H1 (cell line): ENCODE measurements around the gene TREM1. TPM values are rescaled to one million over a fixed set of nuclear protein-coding genes. Genes with fewer than 3 reads are reported as not detected.

Experiments
- CTCF ChIA-PET: fragments of 300-600 bp; sonication (Branson Sonifier 250); formaldehyde crosslinking; loops from one replicate; lab custom pipeline; 2021; ENCODE audit not compliant: partially characterized antibody; lab: Charles Lee
- POLR2A ChIA-PET: fragments of 300-600 bp; sonication (Branson Sonifier 250); formaldehyde crosslinking; loops from one replicate; lab custom pipeline; 2021; ENCODE audit warnings: inconsistent platforms; ENCODE audit not compliant: partially characterized antibody; lab: Charles Lee
- DNase-seq, 2 experiments: peaks; one replicate each; pipeline versions ENCODE4 v3.0.0 to v3.0.0-alpha.2; 2010 to 2022; ENCODE audit warnings: low spot score in 2 of 2, low read depth in 1 of 2, mixed read lengths in 1 of 2
- FAIRE-seq: peaks from 2 replicates; lab custom pipeline; 2011; peaks lifted over from hg19 to GRCh38; lab: Jason Lieb, UNC
- H2AFZ ChIP-seq: 2 replicates; pipeline ENCODE4 v1.8.1; 2012; ENCODE audit warnings: low read length, inconsistent platforms
- H2AK5ac ChIP-seq: 2 replicates; pipeline ENCODE4 v1.6.1; 2013; ENCODE audit warnings: low read depth, low read length
- H2BK120ac ChIP-seq: replicated peaks from 2 replicates; pipeline ENCODE3; 2013; ENCODE audit warnings: low read depth, low read length, inconsistent platforms
- H2BK12ac ChIP-seq: 2 replicates; pipeline ENCODE4 v1.6.1; 2013; ENCODE audit warnings: low read depth, low read length
- H2BK15ac ChIP-seq: 2 replicates; pipeline ENCODE4 v1.6.1; 2013; ENCODE audit warnings: low read length
- H2BK20ac ChIP-seq: 2 replicates; pipeline ENCODE4 v1.6.1; 2013; ENCODE audit warnings: low read length
- H2BK5ac ChIP-seq: 2 replicates; pipeline ENCODE4 v1.6.1; 2013; ENCODE audit warnings: low read depth, low read length
- H3K14ac ChIP-seq: 2 replicates; pipeline ENCODE4 v1.6.1; 2013; ENCODE audit warnings: inconsistent platforms; ENCODE audit not compliant: insufficient read length
- H3K18ac ChIP-seq: 2 replicates; pipeline ENCODE4 v1.6.1; 2013; ENCODE audit warnings: low read length; ENCODE audit errors: extremely low read depth
- H3K23ac ChIP-seq: 2 replicates; pipeline ENCODE4 v1.6.1; 2013; ENCODE audit warnings: inconsistent platforms; ENCODE audit not compliant: insufficient read length
- H3K23me2 ChIP-seq: 2 replicates; pipeline ENCODE4 v1.6.1; 2013; ENCODE audit warnings: low read depth, low read length
- H3K27ac ChIP-seq: 2 replicates; pipeline ENCODE4 v1.6.1; 2011; ENCODE audit warnings: low read depth, low read length, inconsistent platforms
- H3K27me3 ChIP-seq, 4 experiments: replicated peaks in 1 of 4; 1 replicate in 1 of 4; 2 replicates in 3 of 4; pipeline versions ENCODE4 v1.6.1 to v1.8.1; 2011 to 2013; ENCODE audit warnings: low read length in 3 of 4, mild to moderate bottlenecking in 3 of 4, inconsistent platforms in 2 of 4, mixed read lengths in 2 of 4, moderate library complexity in 1 of 4; ENCODE audit not compliant: control insufficient read depth in 3 of 4, insufficient read depth in 3 of 4; ENCODE audit errors: extremely low read depth in 1 of 4
- H3K36me3 ChIP-seq, 4 experiments: 2 replicates each; pipeline versions ENCODE4 v1.6.1 to v1.8.1; 2011 to 2013; ENCODE audit warnings: mild to moderate bottlenecking in 4 of 4, low read length in 3 of 4, moderate library complexity in 2 of 4, control low read depth in 1 of 4, inconsistent platforms in 1 of 4; ENCODE audit not compliant: insufficient read depth in 4 of 4, control insufficient read depth in 2 of 4
- H3K4ac ChIP-seq: replicated peaks from 2 replicates; pipeline ENCODE3; 2013; ENCODE audit warnings: low read length, low read depth, mixed read lengths, inconsistent platforms; ENCODE audit not compliant: insufficient read length
- H3K4me1 ChIP-seq, 4 experiments: replicated peaks in 1 of 4; 1 replicate in 1 of 4; 2 replicates in 3 of 4; pipeline versions ENCODE4 v1.6.1 to v1.8.1; 2011 to 2013; ENCODE audit warnings: low read length in 3 of 4, inconsistent platforms in 2 of 4, mixed read lengths in 1 of 4; ENCODE audit not compliant: insufficient read depth in 4 of 4, control insufficient read depth in 3 of 4
- H3K4me2 ChIP-seq, 2 experiments: 2 replicates each; pipeline versions ENCODE4 v1.6.1 to v1.8.1; 2011 to 2013; ENCODE audit warnings: low read depth in 2 of 2, low read length in 2 of 2, control low read depth in 1 of 2, inconsistent platforms in 1 of 2, mild to moderate bottlenecking in 1 of 2; ENCODE audit not compliant: insufficient read depth in 1 of 2
- H3K4me3 ChIP-seq, 4 experiments: fragments of 200-600, 300-600 bp in 1 of 4; sonication (generic), shearing (Covaris generic), sonication (Bioruptor Twin) in 1 of 4; 2 replicates each; pipeline versions ENCODE4 v1.5.1 to v1.8.1; 2011 to 2016; ENCODE audit warnings: low read length in 4 of 4, low read depth in 3 of 4, control low read depth in 2 of 4, inconsistent platforms in 2 of 4, mild to moderate bottlenecking in 2 of 4, mixed read lengths in 1 of 4, moderate library complexity in 1 of 4; ENCODE audit not compliant: insufficient read depth in 2 of 4; ENCODE audit errors: extremely low read depth in 1 of 4
- H3K56ac ChIP-seq: replicated peaks from 2 replicates; pipeline ENCODE3; 2013; ENCODE audit warnings: low read depth, mild to moderate bottlenecking, mixed read lengths, low read length, inconsistent platforms; ENCODE audit not compliant: insufficient read length
- H3K79me1 ChIP-seq: 2 replicates; pipeline ENCODE4 v1.6.1; 2013; ENCODE audit warnings: low read depth, low read length, control low read depth
- H3K79me2 ChIP-seq, 2 experiments: 2 replicates each; pipeline versions ENCODE4 v1.6.1 to v1.8.1; 2012 to 2013; ENCODE audit warnings: low read length in 2 of 2, mild to moderate bottlenecking in 2 of 2, inconsistent platforms in 1 of 2; ENCODE audit not compliant: insufficient read depth in 2 of 2, control insufficient read depth in 1 of 2
- H3K9ac ChIP-seq, 4 experiments: replicated peaks in 1 of 4; 1 replicate in 1 of 4; 2 replicates in 3 of 4; pipeline versions ENCODE4 v1.6.1 to v1.8.1; 2011 to 2013; ENCODE audit warnings: low read depth in 3 of 4, low read length in 3 of 4, control low read depth in 2 of 4, mild to moderate bottlenecking in 2 of 4, moderate library complexity in 2 of 4, inconsistent platforms in 1 of 4; ENCODE audit errors: extremely low read depth in 1 of 4
- H3K9me3 ChIP-seq, 2 experiments: 2 replicates each; pipeline versions ENCODE4 v1.6.1 to v1.8.1; 2012 to 2013; ENCODE audit warnings: mild to moderate bottlenecking in 2 of 2, moderate library complexity in 2 of 2, control low read depth in 1 of 2, inconsistent platforms in 1 of 2, low read depth in 1 of 2, low read length in 1 of 2, mixed read lengths in 1 of 2; ENCODE audit not compliant: insufficient read depth in 2 of 2
- H4K20me1 ChIP-seq, 2 experiments: replicated peaks in 1 of 2; 2 replicates each; pipeline versions ENCODE3 to v1.8.1; 2011 to 2013; ENCODE audit warnings: inconsistent platforms in 2 of 2, low read length in 2 of 2, mild to moderate bottlenecking in 1 of 2; ENCODE audit not compliant: insufficient read depth in 2 of 2, control insufficient read depth in 1 of 2
- H4K5ac ChIP-seq: 2 replicates; pipeline ENCODE4 v1.6.1; 2013; ENCODE audit warnings: low read length, low read depth, mixed read lengths, inconsistent platforms; ENCODE audit not compliant: insufficient read length
- H4K8ac ChIP-seq: 2 replicates; pipeline ENCODE4 v1.8.0; 2013; ENCODE audit warnings: mild to moderate bottlenecking, moderate library complexity, low read length, inconsistent platforms; ENCODE audit not compliant: insufficient read depth; ENCODE audit errors: extremely low read depth
- H4K91ac ChIP-seq: replicated peaks from 2 replicates; pipeline ENCODE3; 2013; ENCODE audit warnings: low read length, mixed read lengths, inconsistent platforms; ENCODE audit not compliant: insufficient read length
- KDM5A ChIP-seq: fragments of 200-600 bp; IDR thresholded peaks from 2 replicates; pipeline ENCODE4 v1.7.1; 2012; ENCODE audit warnings: mild to moderate bottlenecking, low read length, inconsistent platforms, mixed read lengths
- NANOG ChIP-seq: IDR thresholded peaks from 2 replicates; pipeline ENCODE4 v1.6.1; 2011; ENCODE audit warnings: low read length, low read depth, mild to moderate bottlenecking, inconsistent platforms; ENCODE audit not compliant: insufficient read depth, poor library complexity, severe bottlenecking
- NRF1 ChIP-seq: IDR thresholded peaks from 2 replicates; pipeline ENCODE4 v1.6.1; 2011; ENCODE audit warnings: mild to moderate bottlenecking, low read depth, low read length, improper control_type of control experiment
- POU5F1 ChIP-seq: IDR thresholded peaks from 2 replicates; pipeline ENCODE4 v1.6.1; 2011; ENCODE audit warnings: low read depth, mild to moderate bottlenecking, low read length, moderate library complexity
- RXRA ChIP-seq: IDR thresholded peaks from 2 replicates; pipeline ENCODE4 v1.6.1; 2011; ENCODE audit warnings: low read depth, mild to moderate bottlenecking, low read length, moderate library complexity; ENCODE audit not compliant: insufficient read depth
- SP4 ChIP-seq: IDR thresholded peaks from 2 replicates; pipeline ENCODE4 v1.6.1; 2012; ENCODE audit warnings: low read length, inconsistent platforms
- TCF12 ChIP-seq: IDR thresholded peaks from 2 replicates; pipeline ENCODE4 v1.6.1; 2011; ENCODE audit warnings: low read depth, mild to moderate bottlenecking, low read length
- TEAD4 ChIP-seq: IDR thresholded peaks from 2 replicates; pipeline ENCODE4 v1.6.1; 2012; ENCODE audit warnings: low read depth, low read length, inconsistent platforms, mixed read lengths
- ZNF274 ChIP-seq: IDR thresholded peaks from 2 replicates; pipeline ENCODE4 v1.7.0; 2012; ENCODE audit warnings: low read length, borderline replicate concordance; ENCODE audit errors: extremely low read depth
- whole genome bisulfite sequencing, 2 experiments: shearing (Covaris generic) in 1 of 2; methylation state at CpG; one replicate each; pipeline versions ENCODE4 v1.1.6 to v1.1.7; 2013 to 2015; ENCODE audit warnings: low lambda C conversion rate in 2 of 2, mixed read lengths in 2 of 2, inconsistent platforms in 1 of 2, low coverage in 1 of 2, missing lambda C conversion rate in 1 of 2; ENCODE audit not compliant: insufficient replicate concordance in 2 of 2, insufficient coverage in 1 of 2, insufficient read length in 1 of 2; ENCODE audit errors: extremely low coverage in 1 of 2, missing lambda C conversion rate in 1 of 2; 5-methylcytosine and 5-hydroxymethylcytosine counted together
- polyA plus RNA-seq, 7 experiments: library from polyadenylated mRNA; depleted of rRNA in 3 of 7; stranded (reverse) in 5 of 7; unstranded in 2 of 7; fragments of >200 nt in 5 of 7; fragments of 200-250 nt in 2 of 7; gene quantifications; 1 replicate in 5 of 7; 2 replicates in 1 of 7; 4 replicates in 1 of 7; pipeline versions ENCODE4 v1.2.1 to v1.2.3, GENCODE V29; 2011 to 2013; ENCODE audit warnings: missing spikeins in 2 of 7, mixed read lengths in 2 of 7
- total RNA-seq: library from RNA; stranded (reverse); fragmentation: NEBNext Ultra II Directional; extraction: Animal tissue kit (Norgen Biotek cat#: 25700); gene quantifications from 2 replicates; pipeline ENCODE4 v1.2.1, GENCODE V29; 2021
- TF ChIP-seq, protein P1 (sequence below): IDR thresholded peaks from 2 replicates; pipeline ENCODE4 v1.6.1; 2012; ENCODE audit warnings: inconsistent platforms
- TF ChIP-seq, protein P2 (sequence below): IDR thresholded peaks from 2 replicates; pipeline ENCODE4 v1.6.1; 2012; ENCODE audit warnings: low read length, inconsistent platforms

TREM1 gene
- total and polyA plus RNA-seq, 2 of the 8 experiments (the other 6 are each of a cell fraction or from before 2014, with no cell fraction given) = not detected

DNA sequence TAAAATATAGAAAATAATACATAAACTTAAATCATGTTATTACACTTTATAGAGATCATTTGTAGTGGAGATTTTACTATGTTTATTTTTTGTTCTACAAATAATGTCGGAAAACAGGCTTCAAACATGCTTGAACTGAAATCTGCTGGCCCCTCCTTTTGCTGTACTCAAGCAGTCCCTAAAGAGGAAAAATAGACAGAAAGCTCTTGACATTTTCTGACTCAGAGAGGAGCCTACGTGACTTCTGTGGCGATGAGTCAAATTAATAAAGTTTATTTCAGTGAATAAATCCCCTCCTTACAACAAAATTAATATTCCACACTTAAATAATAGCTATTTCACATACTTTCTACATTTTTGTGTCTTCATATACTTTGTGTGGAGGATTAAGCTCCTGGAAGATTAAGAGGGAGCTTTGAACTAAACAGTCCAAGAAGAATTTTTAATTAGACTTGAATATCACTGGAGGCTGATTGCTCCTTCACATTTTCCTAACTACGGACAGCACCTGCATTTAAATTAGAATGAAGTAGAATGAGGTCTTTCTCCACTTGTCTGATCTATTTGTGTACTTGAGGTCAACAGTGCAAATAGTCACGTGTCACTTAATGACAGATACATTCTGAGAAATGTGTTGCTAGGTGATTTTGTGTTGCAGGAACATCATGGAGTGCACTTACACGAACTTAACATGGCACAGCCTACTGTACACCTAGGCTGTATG is 1.7 kb upstream of the TREM1 start:
- H3K27me3 ChIP-seq = peaks cover 2 to 17% (median 8%) of the 10 kb centered on the region in 4 experiments
- no peak overlapping the region for H3K18ac ChIP-seq
- no peak overlapping the region for H3K14ac ChIP-seq
- no peak overlapping the region for H2AK5ac ChIP-seq
- H4K8ac ChIP-seq = no peak overlapping the region
- no peak overlapping the region for H3K4me2 ChIP-seq
- peaks cover 0 to 5% (median 0%) of the 10 kb centered on the region in 4 experiments; a peak in 2 of 7 replicates for H3K4me1 ChIP-seq
- no peaks in the 10 kb centered on the region for H3K9me3 ChIP-seq
- H3K23me2 ChIP-seq = no peaks in the 10 kb centered on the region
- FAIRE-seq (no peak), DNase-seq (no peak)
- H3K79me1 ChIP-seq = no peaks in the 10 kb centered on the region
- ChIA-PET CTCF (interaction anchor here (2.6 kb wide), 1 partner anchor 31 kb away, joined by 6 read pairs; no protein-coding TSS in a partner anchor), POLR2A (interaction anchor here (1.4 kb wide), 1 partner anchor 19 kb away, joined by 3 read pairs; no protein-coding TSS in a partner anchor)
- no peak overlapping the region for H2BK20ac ChIP-seq
- no peak overlapping the region for H3K9ac ChIP-seq
- H4K91ac ChIP-seq = no peak overlapping the region
- no peaks in the 10 kb centered on the region for H4K20me1 ChIP-seq
- no peak overlapping the region for H2AFZ ChIP-seq
- H3K79me2 ChIP-seq = no peaks in the 10 kb centered on the region
- 88% methylated on average over 6 of the region's 6 CpGs; no CpG with 5 or more reads in 1 of the 2 experiments for WGBS, 2 experiments
- no peak overlapping the region for H2BK15ac ChIP-seq
- H2BK5ac ChIP-seq = no peak overlapping the region
- H4K5ac ChIP-seq = no peak overlapping the region
- no peak overlapping the region for H3K56ac ChIP-seq
- no peak overlapping the region for H3K4me3 ChIP-seq
- H2BK120ac ChIP-seq = no peak overlapping the region
- H3K36me3 ChIP-seq = no peaks in the 10 kb centered on the region
- H3K27ac ChIP-seq = no peak overlapping the region
- no peak overlapping the region for H3K4ac ChIP-seq
- H3K23ac ChIP-seq = no peak overlapping the region
- no peak overlapping the region for H2BK12ac ChIP-seq
- no peak for TF ChIP-seq NRF1
- TF ChIP-seq TCF12 = no peak
- no peak for TF ChIP-seq TEAD4
- no peak for TF ChIP-seq KDM5A
- no peak for TF ChIP-seq SP4
- no peak for TF ChIP-seq NANOG
- no peak for TF ChIP-seq POU5F1
- TF ChIP-seq RXRA = no peak
- TF ChIP-seq, protein P1, sequence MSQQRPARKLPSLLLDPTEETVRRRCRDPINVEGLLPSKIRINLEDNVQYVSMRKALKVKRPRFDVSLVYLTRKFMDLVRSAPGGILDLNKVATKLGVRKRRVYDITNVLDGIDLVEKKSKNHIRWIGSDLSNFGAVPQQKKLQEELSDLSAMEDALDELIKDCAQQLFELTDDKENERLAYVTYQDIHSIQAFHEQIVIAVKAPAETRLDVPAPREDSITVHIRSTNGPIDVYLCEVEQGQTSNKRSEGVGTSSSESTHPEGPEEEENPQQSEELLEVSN = no peak
- no peak for TF ChIP-seq ZNF274
- TF ChIP-seq, protein P2, sequence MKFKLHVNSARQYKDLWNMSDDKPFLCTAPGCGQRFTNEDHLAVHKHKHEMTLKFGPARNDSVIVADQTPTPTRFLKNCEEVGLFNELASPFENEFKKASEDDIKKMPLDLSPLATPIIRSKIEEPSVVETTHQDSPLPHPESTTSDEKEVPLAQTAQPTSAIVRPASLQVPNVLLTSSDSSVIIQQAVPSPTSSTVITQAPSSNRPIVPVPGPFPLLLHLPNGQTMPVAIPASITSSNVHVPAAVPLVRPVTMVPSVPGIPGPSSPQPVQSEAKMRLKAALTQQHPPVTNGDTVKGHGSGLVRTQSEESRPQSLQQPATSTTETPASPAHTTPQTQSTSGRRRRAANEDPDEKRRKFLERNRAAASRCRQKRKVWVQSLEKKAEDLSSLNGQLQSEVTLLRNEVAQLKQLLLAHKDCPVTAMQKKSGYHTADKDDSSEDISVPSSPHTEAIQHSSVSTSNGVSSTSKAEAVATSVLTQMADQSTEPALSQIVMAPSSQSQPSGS = no peak
